Fibroblast of gingiva (primary cell): Measurements from ENCODE around the gene DIAPH3.

Experiments used
- DNase-seq: peaks from one replicate; pipeline ENCODE4 v3.0.0-alpha.2; 2011; ENCODE audit warnings: low read depth

Gene DIAPH3

DNA sequence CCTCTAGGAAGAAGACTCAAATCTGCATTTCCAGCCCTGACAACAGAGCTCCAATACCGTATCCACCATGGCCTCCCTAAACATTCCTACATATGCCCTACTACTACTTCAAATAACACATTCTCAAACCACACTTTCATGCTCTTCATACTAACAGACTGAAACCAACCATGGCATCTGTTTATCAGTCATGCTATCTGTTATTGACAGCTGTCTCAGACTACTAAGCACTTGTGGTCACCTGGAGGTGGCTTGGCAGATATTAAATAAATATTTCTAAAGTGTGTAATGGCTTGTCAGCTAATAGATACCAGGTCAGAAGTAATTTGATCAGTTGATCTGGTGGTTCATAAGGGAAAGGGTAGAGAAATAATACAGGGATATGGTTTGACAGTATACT, 489.1 kb downstream of the DIAPH3 start:
- no peak for DNase-seq

DNA sequence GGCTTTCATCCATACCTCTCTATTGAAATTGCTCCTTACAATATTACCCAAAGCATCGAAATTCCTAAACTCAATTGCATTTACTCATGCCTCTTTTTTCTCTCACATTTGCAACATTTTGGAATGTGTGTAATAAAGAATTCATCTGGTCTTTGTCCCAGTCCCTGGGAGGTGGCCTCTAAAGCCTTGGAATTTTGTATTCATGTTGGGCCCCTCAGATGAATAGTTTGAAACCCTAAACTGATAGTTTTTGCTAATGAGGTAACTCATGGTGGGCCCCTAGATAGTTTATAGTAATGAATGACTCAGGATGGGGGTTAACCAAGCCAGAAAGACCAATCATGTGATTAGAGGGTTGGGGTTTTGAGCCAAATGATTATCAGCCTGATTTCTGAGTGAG, 490.4 kb downstream of the DIAPH3 start:
- peak; percentile 11 for DNase-seq

DNA sequence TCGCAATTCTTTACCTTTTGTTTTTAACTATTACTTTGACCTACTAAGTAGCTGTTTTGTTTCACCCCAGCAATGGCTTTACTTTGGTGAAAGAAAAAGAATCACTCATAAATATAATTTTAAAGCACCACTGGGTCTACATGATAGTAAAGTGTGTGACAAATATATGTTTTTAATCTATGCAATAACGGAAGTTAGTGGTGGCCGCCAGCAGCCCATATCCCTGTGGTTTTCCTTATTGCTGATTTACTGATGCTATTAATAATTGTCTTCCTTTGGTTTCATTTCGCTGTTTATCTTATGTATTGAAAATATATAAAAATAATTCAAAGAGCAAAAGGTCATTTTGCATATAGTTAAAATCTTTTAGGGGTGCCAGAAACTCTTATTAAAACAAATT, 491.3 kb downstream of the DIAPH3 start:
- DNase-seq = no peak

DNA sequence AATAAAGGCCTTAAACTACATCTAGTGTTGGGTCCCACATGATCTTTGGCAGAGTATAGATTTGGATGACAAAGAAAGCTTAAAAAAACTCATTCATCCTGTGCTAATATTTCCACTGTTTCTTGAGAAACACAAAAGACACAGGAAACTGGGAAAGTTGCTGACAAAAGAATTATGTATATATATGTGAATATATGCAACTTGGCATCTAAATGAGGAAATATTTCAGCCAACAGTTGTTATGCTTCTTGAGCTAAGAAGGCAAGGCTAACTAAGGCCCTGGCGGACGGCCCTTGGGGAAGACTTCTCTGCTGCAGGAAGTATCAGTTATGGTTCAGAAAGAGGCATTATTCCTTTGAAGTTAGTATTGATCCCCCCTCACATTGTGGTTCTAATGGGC, 491.8 kb downstream of the DIAPH3 start:
- DNase-seq = no peak

DNA sequence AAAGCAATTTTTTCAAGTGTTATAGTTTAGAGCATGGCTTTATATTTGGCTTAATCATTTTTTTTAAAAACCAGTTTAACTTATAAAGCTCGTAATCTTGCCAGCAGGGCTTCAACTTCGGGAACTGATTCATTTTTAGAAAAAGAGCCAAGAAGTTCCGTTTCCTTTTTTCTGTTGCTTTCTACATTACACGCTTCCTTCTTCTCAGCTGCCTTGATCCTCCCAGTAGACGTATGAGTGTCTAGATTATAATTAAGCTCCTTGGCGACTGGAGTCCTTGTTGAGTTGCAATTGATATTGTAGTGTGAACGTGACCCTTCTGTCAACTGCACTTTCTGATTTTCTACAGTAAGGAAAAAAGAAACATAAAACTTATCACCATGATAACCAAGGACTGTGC, 497.2 kb downstream of the DIAPH3 start:
- DNase-seq = no peak

DNA sequence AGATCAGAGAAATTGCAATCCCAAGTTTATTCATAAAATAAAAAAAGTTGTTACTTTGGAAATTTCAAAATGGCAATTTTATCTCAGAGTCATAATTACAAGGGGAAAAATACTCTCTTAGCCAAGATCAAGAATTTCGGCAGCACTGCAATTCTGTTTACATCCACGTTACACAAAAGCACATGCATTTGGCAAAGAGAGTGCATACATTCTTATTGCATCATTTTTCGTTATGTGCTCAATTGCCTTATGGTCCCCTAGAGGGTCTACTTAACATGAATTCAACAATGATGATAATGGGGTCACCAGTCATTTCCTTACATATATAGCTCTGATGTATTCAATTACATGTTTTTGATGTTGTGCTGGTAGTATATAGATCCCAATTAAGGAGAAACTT, 498.0 kb downstream of the DIAPH3 start:
- no peak for DNase-seq

DNA sequence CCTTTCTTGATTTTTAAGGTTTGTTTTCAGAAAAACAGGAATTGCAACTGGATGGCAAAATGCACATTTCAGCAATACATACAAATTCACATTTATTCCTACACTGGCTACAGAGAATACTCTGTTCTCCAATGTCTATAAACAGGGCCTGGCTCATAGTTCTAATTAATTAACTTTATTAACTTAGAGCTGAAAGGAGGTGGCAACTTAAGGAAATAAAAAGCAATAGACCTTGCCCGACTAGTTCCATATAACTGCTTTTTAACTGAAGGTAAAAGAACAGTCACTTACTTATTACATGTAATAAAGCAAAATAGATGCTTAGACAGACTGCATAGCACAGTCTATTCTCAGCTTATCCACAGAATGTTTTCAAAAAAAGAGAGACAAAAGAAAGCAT, 498.5 kb downstream of the DIAPH3 start:
- DNase-seq = no peak

DNA sequence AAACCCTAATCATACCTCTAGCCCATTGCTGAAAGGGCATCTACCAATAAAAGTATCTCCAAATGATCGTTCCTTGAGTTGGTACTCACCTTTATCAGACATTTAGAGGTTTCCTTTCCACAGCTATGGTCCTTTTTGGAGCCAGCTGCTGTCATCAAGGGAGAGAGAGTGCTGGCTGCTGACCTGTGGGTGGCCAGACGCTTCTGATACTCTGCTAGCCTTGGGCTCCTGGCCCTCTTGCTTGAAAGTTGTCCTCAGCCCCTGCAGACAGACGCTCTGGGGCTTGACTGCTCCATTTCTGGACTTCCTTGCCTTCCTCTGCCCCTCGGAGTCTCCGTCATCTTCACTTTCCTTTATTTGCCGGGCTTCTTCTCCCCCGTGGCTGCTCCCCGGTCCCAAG, 499.1 kb downstream of the DIAPH3 start:
- DNase-seq = no peak

DNA sequence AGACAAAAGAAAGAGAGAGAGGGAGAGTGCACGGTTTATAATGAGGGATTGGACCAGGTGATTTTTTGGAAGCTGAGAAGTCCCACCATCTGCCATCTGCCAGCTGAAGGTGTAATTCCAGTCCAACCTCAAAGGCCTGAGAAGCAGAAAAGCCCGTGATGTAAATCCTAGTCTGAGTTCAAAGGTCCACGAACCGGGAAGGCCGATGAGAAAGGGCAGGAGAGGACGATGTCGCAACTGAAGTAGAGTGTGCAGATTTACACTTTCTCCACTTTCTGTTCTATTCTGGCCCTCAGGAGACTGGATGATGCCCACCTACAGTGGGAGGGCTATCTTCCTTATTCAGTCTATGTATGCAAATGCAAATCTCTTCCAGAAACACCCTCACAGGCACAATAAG, 500.0 kb downstream of the DIAPH3 start:
- no peak for DNase-seq

DNA sequence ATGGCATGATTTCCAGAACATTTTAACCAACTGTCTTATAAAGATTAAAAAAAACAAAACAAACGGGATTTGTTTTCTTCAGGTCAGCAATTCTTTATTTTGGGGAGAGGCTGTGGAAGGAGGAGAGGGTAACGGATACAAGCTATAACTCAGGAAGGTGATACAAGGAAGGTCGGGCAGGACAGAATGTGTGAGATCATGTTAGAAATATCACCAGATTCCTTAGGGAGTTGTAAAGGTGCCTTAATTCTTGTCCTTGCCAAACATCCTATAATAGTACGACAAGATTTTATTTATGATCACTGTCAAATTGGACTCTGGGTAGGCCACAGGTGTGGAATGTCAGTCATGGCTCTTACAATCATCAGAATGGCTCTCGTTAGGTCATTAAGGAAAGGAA, 503.1 kb downstream of the DIAPH3 start:
- DNase-seq = no peak

DNA sequence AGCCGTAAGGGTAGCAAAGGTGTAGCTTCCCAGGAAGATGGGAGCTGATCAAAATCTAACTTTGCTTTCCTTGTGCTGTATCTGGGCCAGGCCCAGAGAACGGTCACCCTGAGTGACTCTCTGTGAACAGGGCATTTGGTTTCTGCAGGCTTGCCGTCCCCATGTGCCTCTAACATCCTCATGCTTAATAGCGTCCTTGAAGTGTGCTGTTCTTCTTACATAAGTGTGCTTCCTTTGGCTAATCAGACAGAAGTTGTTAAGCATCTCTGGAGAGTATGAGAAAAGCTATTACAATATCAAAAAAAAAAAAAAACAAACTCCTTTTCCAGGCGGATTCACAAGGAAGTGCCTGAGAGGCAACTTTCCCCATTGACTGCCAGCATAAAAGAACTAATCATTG, 503.7 kb downstream of the DIAPH3 start:
- no peak for DNase-seq

DNA sequence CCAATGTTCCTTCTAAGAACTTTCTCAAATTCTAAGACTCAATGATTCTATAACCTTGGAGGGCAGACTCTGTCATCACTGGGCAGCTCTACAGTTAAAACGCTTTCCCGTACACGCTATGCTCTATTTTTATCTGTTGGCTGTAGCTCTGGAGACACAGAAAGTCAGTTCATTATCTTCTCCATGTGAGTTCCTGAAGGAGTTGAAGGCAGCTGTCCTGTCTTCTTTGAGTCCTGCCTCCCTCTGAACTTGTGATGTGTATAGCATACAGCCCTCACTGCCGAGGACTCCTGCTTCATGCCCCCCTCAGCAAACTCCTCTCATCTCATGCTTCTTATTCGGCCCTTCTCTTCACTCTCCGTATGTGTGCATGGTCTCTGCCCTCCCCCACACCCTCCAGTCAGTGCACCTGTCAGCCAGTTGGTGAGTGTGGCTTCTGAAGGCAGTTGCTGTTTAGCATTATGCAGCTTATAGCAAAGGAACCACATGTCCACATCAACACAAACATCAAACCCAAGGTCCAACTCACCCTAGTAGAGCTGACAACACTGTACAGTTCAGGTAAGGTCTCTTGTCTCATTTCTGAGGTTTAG, 504.9 kb downstream of the DIAPH3 start:
- DNase-seq = no peak

DNA sequence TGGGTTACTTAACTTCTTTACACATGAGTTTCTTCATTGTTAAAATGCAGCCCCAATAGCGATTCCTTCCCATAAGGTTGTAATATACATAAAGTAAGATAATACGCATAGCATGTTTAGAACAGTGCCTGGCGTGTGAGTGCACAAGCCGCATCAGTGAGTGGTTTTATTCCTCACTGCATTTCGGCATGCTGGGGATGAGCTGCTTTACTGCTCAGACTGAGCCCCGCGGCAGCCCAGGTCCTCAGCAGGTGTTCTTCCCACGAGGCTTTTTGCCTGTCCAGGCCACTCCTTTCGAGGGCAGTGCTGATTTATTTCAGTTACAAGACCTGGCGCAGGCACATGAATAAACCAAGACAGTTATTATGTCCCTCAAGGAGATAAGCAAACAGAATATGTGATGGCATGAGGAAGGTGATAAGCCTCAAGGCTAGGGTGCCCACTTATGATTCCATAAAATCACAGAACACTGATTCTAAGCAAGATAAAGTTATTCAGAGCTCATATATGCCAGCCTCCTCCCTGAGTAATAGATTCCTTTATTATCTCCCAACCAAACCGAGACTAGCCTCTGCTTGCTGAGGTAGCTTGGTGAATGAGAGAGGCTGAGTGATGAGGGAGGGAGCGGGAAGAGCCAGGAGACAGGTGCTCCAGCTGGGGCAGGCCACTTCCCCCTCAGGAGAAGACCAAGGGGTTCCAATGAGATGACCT, 505.5 kb downstream of the DIAPH3 start:
- no peak for DNase-seq

DNA sequence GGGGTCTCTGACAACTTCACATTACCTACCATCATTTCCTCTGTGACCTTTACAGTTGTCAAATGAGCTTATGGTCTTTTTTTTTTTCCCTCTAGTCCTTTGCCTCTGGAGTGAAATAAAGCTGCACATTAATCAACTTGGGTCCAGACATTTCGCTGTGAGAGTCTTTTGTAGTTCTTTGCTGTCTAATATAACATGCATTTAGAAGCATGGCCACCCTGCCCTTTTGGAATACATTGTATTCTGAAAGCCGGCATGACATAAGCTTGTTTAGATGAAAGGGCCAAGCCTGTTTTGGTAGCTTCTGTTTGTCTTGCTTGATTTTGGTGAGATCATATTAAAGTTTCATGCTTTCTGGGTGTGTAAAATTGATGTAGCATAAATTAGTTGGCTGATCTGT, 509.8 kb downstream of the DIAPH3 start:
- no peak for DNase-seq

DNA sequence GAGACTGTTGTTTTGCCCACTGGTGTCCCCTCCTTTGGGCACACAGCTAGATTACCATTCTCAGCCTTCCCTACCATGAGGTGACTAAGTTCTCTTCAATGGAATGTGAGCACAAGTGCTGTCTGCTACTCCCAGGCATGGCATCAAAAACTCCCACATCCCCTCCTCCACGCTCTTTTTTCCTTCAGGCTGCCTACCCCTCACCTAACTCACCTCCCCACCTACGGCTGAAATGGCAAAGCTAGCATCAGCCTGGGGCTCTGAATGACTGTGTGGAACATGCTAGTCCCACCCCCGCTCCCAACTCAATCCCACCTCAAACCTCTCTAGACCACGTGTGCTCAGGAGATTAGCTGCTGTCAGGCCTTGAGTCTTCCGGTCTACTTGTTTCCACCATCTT, 512.2 kb downstream of the DIAPH3 start:
- DNase-seq = no peak

DNA sequence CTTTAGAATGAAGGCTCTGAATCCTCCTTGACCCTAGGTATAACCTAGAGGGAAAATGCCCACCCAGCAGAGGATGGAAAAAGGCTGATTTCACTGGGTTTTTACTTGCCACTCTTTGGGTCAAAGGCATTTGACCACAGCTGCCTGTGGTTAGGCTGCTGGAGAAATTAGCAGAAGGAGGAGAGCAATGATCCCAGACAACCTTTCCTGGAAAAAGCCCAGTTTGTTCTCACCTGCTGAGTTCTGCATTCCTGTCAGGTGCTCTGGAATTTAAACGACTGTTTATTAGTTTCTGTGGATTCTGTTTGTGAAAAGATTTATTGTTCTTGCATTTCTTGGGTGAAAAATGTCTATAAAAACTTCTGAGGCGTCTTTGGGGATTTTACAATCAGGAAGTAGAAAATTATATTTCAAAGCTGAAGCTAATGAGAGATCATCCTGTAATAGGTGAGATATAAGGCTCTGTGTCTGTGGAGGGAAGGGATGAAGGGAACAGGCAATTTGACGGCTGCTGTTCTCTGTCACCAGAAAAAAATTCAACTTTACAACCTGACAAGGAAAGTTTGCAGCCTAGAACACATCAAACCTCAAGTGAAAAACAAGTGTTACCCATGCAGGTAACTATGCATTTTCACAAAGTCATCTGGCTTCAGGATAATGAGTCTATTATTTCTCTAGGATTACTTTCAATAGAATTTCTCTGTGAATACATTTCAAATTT, 519.7 kb downstream of the DIAPH3 start:
- no peak for DNase-seq

DNA sequence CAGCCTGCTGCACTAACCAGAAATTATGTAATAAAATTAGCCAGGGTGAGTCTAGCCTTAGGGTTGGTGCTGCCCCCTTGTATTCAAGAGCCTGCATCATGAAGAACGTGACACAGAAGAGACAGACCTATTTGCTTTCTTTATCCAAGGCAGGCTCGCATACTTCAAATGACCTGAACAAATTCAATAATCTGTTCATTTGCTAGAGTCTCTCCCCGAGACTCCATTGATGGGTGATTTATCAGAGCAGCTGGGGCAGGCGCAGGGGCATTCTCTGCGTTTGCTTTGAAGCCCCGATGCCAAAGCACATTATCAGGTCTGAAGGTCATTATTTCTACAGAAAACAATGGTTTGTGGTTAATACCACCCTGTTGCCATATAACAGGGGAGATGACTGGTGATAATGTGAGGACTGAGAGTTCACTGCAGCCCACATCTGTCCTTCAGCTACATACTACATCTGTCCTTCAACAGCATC, 520.3 kb downstream of the DIAPH3 start:
- DNase-seq = no peak

DNA sequence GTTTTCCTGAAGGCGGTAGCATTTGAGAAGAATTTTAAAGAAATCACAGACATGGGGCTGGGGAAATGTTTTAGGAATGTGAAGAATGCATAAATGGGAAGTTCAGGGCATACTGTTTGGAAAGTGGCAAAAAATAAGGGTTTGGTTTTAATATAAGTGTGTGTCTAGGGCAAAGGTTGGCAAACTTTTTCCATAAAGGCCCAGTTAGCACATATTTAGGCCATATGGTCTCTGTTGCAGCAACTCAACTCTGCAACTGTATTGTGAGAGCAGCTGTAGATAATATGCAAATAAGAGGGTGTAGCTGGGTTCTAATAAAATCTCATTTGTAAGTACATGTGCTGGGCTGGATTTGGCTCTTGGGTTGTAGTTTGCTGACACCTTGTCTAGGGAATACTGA, 521.9 kb downstream of the DIAPH3 start:
- DNase-seq = peak; percentile 30

DNA sequence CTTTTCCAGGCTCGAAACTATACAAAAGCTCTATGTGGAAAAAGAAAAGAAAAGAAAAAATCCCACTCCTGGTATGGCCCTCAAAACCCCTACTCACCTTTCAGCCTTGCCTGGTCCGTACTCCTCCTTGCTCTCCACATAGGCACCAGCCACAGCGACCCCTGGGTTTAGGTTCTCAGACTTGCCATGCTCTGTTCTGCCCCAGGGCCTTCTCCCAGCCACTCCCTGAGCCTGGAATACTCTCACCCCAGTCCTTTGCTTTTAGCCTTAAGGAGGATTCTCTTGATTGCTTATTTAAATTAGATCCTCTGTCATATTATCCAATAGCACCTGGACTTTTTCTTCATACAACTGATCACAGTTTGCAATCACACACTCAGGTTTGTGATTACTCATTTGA, 522.5 kb downstream of the DIAPH3 start:
- DNase-seq = no peak

DNA sequence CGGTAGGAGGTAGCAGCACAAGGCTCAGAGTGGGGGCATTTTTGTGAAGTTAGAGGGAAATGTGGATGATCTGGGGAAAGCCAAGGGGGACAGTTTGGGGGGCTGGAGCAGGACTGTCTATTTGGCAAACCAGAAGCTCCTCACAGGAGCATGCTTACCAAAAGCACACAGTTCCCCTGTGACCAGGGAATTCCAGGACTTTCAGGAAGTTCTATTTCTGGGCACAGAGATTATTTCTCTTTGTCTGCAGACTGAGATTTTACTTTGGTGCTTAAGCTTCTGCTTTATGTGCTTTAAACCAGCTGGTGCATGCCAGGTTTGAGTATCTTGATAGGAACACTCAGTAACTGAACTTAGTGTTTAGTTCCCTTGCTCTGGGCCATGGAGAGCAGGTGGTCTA, 525.3 kb downstream of the DIAPH3 start:
- no peak for DNase-seq

DNA sequence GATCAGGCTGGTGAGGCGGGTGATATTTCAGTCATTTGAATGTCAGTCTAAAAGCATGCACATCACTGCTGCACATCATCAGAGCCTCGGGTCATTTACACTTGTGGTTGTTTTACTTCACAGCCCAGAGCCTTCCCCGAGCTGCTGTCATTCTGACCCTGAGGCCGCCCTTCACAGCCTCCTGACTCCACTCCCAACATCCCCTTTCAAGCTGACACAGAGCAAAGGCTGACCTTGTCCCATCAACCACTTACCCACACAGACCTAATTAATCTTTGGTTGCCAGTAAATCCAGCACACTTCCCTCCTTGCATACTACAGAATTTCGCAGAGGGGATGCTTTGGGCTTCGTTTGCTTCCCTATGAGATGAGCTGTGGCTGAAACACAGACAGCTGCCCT, 528.1 kb downstream of the DIAPH3 start:
- no peak for DNase-seq

DNA sequence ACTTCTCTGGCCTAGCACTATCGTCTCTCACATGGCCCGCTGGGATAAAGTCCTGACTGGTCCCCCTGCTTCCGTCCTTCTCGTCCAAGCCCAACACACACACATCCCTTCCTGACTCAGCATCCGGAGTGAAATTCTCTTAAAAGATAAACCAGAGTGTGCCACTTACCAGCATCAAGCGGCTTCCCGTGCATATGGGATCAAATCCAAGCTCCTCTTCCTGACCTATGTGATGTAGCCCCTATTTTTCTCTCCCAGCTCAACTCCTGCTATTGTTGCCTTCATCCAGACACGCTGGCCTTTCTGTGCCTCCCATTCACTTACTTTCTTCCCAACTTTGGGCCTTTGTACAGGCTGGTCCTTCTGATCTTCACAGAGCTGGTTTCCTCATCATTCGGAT, 530.4 kb downstream of the DIAPH3 start:
- DNase-seq = no peak

DNA sequence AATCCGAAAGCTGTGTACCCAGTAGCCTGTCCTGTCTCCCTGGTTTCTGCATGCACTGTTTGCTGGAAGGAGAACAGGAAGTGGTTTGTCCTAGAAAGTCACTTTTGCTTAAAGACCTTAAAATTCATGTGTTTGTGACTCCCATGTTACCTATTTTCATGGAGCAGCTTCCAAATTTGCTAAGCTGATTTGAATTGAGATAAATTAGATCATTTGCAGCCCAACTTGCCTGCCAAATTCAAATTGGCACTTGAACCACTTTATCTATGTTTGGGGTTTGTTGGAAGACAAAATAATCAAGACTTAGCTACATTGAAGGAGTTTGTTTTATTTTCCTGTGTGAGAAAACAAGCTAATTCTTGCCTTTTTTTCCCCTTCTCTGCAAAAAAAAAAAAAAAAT, 532.5 kb downstream of the DIAPH3 start:
- no peak for DNase-seq

DNA sequence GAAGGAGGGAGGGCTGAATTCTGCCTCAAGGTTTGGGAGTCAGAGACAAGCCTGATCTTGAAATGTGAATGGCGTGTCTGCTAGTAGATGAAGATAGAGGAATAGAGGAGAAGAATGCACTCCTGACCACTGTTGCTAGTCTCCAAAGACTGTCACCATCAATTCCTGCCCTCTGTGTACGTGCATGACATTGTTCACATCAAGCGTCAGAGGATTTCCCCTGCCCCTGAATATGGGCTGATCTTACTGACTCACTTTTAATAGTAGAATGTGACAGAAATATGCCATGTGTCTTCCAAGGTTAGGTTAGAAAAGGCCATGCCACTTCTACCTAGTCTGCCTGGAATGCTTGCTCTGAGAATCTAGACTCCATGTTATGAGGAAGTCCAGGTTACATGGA, 538.6 kb downstream of the DIAPH3 start:
- DNase-seq = no peak
